AG09319 (cell line): Measurements from ENCODE around the gene SMCO4.

ENCODE experiments used
- DNase-seq: peaks from one replicate; pipeline ENCODE4 v3.0.0-alpha.2; 2010; ENCODE audit warnings: low read depth; ENCODE audit errors: extremely low read depth
- CTCF ChIP-seq: IDR thresholded peaks from 2 replicates; pipeline ENCODE4 v1.5.1; 2011; ENCODE audit warnings: low read depth, mild to moderate bottlenecking, inconsistent platforms, low read length, moderate library complexity

SMCO4 gene

GRCh38 chr11:93559681-93560080 lies 16.5 kb upstream of the SMCO4 start:
- DNase-seq, result no peak

GRCh38 chr11:93552874-93553273 lies 9.7 kb upstream of the SMCO4 start:
- TF ChIP-seq CTCF, result no peak
- DNase-seq, result no peak

More at GRCh38 chr11:93559681-93560080, 16.5 kb upstream of the SMCO4 start:
- no peak for TF ChIP-seq CTCF

- no peak for DNase-seq
These were observed 6.8 kb upstream of the SMCO4 start for GRCh38 chr11:93549976-93550375.

GRCh38 chr11:93548679-93549319 lies 5.6 kb upstream of the SMCO4 start:
- TF ChIP-seq CTCF, result no peak
- DNase-seq, result no peak

More at GRCh38 chr11:93549976-93550375, 6.8 kb upstream of the SMCO4 start:
- no peak for TF ChIP-seq CTCF

GRCh38 chr11:93547773-93548172 lies 4.6 kb upstream of the SMCO4 start:
- DNase-seq, result no peak
- TF ChIP-seq CTCF, result no peak

- no peak for TF ChIP-seq CTCF
- DNase-seq, result no peak
These were observed 3.8 kb upstream of the SMCO4 start for GRCh38 chr11:93547028-93547427.

GRCh38 chr11:93545566-93545965 lies 2.4 kb upstream of the SMCO4 start:
- DNase-seq, result no peak
- no peak for TF ChIP-seq CTCF
